Nephron (organoid): ENCODE measurements around the gene AK8.

ENCODE experiments used
- H3K27ac Mint-ChIP-seq, 3 experiments: 2 replicates each; pipeline ENCODE4 v1.8.0; 2020; ENCODE audit warnings: mixed read lengths in 3 of 3, mild to moderate bottlenecking in 2 of 3, moderate library complexity in 1 of 3
- H3K27me3 Mint-ChIP-seq: 2 replicates; pipeline ENCODE4 v1.8.0; 2021; ENCODE audit warnings: low read depth, mild to moderate bottlenecking, moderate library complexity, mixed read lengths
- H3K36me3 Mint-ChIP-seq: 2 replicates; pipeline ENCODE4 v1.8.0; 2020; ENCODE audit warnings: low read depth, mixed read lengths
- H3K4me1 Mint-ChIP-seq: 2 replicates; pipeline ENCODE4 v1.8.0; 2020; ENCODE audit warnings: mixed read lengths
- H3K4me3 Mint-ChIP-seq, 3 experiments: 2 replicates each; pipeline ENCODE4 v1.8.0; 2020; ENCODE audit warnings: mild to moderate bottlenecking in 3 of 3, mixed read lengths in 3 of 3, moderate library complexity in 2 of 3
- H3K9me3 Mint-ChIP-seq: 2 replicates; pipeline ENCODE4 v1.8.0; 2020; ENCODE audit warnings: mixed read lengths
- TF ChIP-seq, protein P1 (sequence below), 3 experiments: fragments of 200-600 bp; sonication (generic); IDR thresholded peaks; one replicate each; pipeline ENCODE4 v1.5.0; 2021; ENCODE audit warnings: antibody characterized with exemption in 3 of 3; ENCODE audit not compliant: unreplicated experiment in 3 of 3

Gene AK8

DNA sequence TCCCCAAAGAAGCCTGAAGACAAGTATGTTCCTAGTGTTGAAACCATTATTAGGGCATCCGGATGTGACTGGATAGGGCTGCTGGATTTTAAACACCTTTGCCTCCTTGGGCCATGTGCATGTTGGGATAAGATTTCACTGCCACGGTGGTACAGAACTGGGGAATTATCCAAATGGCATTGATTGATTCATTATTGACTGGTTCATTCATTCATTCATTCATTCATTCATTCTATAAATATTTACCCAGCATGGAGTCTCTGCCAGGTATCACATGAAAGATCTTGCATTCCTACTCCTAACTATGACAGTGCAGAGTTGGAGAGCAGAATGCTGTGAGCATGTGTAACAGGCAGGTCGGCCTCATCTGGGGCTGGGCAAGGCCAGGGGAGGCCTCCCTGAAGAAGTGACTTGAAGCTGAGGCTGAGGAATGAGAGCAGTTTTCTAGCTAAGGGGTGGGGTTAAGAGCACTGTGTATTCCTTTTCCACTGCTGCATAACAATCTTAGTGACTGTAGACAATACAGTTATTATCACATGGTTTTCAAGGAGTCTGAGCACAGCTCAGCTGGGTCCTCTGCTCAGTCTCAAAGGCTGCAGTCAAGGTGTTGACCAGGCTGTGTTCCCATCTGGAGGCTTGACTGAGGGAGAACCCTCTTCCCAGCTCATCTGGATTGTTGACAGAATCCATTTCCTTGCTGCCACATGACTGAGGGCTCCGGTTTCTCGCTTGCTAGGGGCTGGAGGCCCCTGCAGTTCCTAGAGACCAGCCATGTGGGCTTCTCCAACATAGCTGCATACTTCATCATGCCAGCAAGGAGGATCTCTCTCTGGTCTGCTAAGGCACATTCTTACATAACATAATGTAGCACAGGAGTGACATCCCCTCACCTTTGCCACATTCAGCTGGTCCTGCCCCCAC is 35.7 kb downstream of the AK8 start:
- Mint-ChIP-seq H3K4me3 (no peak overlapping the region), H3K36me3 (no peaks in the 10 kb centered on the region), H3K9me3 (no peaks in the 10 kb centered on the region), H3K27me3 (peaks cover 9% of the 10 kb centered on the region), H3K27ac (no peak overlapping the region), H3K4me1 (no peaks in the 10 kb centered on the region)
- TF ChIP-seq, protein P1, sequence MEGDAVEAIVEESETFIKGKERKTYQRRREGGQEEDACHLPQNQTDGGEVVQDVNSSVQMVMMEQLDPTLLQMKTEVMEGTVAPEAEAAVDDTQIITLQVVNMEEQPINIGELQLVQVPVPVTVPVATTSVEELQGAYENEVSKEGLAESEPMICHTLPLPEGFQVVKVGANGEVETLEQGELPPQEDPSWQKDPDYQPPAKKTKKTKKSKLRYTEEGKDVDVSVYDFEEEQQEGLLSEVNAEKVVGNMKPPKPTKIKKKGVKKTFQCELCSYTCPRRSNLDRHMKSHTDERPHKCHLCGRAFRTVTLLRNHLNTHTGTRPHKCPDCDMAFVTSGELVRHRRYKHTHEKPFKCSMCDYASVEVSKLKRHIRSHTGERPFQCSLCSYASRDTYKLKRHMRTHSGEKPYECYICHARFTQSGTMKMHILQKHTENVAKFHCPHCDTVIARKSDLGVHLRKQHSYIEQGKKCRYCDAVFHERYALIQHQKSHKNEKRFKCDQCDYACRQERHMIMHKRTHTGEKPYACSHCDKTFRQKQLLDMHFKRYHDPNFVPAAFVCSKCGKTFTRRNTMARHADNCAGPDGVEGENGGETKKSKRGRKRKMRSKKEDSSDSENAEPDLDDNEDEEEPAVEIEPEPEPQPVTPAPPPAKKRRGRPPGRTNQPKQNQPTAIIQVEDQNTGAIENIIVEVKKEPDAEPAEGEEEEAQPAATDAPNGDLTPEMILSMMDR (IDR thresholded peaks at IDR 0.05; ENCODE audit: unreplicated experiment in 3 of 3) = no peak

DNA sequence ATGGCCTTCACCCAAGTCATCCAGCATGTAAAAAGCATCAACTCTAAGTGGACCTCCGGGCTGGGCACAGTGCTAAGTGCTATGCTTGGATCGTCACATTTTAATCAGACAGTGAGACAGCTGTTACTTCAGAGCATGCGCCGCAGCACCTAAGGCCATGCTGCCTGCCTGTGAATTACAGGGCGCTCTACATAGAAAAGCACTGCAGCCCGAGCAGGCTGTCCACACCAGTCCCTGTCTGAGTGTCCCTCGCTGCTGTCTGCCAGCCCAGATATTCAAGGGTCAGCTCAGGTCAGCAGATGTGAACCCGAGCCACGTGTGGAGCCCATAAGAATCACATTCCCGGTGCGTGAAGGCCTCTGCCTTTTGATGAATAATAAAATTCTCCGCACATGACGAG is 37.1 kb downstream of the AK8 start:
- no peaks in the 10 kb centered on the region for H3K9me3 Mint-ChIP-seq
- no peak overlapping the region for H3K27ac Mint-ChIP-seq
- no peaks in the 10 kb centered on the region for H3K4me1 Mint-ChIP-seq
- H3K4me3 Mint-ChIP-seq = no peak overlapping the region
- no peaks in the 10 kb centered on the region for H3K36me3 Mint-ChIP-seq
- TF ChIP-seq, protein P1 (IDR thresholded peaks at IDR 0.05; ENCODE audit: unreplicated experiment in 3 of 3) = no peak
- peaks cover 11% of the 10 kb centered on the region for H3K27me3 Mint-ChIP-seq

DNA sequence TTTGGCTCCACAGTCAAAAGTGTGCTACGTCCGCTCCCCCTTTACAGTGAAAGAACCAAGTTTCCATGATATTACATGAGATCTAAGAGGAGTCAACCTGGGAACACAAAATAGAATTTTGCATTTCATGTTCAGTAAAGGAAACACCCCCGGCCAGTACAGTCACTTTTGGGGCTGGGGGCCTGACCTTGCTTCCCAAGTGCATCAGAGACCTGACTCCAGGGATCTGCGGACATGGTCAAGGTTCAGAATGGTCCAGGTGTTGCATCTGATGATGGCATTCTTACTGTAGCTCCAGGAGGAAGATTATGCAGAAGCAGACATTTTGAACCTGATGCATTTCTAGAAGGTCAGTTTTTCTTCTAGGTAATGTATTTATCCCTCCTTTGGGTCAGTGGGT is 39.8 kb downstream of the AK8 start:
- H3K4me3 Mint-ChIP-seq = no peak overlapping the region
- peaks cover 22% of the 10 kb centered on the region for H3K27me3 Mint-ChIP-seq
- no peak overlapping the region for H3K27ac Mint-ChIP-seq
- H3K4me1 Mint-ChIP-seq = peaks cover 13% of the 10 kb centered on the region
- TF ChIP-seq, protein P1 (IDR thresholded peaks at IDR 0.05; ENCODE audit: unreplicated experiment in 3 of 3) = no peak
- no peaks in the 10 kb centered on the region for H3K36me3 Mint-ChIP-seq
- no peaks in the 10 kb centered on the region for H3K9me3 Mint-ChIP-seq

DNA sequence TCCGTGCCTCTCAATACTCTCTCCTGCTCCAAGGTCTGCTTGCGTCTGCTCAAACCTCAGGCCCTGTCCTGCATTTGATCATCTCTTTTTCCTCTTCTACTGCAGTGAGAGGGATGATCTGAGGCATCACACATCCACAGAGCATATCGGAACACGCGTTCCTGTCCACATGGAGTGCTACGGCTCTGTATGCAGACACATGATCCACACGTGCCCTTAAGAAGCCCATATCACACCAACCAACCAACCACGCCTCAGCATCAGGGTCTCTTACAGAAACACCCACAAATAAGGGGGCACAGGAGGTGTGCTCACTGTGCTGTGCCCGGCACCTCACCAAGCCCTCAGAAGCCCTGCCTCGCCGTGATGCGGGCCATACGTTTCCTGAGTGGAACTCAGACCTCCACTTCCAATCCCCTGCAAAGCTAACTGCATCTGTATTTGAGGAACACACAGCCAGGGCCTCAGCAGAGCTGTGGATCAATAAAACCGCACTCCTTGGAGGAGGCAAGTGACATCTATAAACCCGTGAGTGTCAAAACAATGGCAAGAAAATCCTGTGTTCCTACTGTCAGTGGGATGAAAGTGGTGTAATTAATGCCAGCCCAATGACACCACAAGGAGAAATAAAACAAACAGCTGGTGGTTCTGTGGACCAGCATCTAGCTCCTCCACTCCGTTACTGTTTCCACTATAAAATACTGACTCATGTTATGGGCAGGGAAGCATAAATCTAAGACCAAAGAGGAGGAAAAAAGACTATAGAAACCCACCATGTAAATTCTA is 40.4 kb downstream of the AK8 start:
- Mint-ChIP-seq H3K4me3 (no peak overlapping the region), H3K36me3 (no peaks in the 10 kb centered on the region), H3K4me1 (peaks cover 14% of the 10 kb centered on the region), H3K27me3 (peaks cover 22% of the 10 kb centered on the region), H3K27ac (no peak overlapping the region), H3K9me3 (no peaks in the 10 kb centered on the region)
- TF ChIP-seq, protein P1 (IDR thresholded peaks at IDR 0.05; ENCODE audit: unreplicated experiment in 3 of 3) = no peak

DNA sequence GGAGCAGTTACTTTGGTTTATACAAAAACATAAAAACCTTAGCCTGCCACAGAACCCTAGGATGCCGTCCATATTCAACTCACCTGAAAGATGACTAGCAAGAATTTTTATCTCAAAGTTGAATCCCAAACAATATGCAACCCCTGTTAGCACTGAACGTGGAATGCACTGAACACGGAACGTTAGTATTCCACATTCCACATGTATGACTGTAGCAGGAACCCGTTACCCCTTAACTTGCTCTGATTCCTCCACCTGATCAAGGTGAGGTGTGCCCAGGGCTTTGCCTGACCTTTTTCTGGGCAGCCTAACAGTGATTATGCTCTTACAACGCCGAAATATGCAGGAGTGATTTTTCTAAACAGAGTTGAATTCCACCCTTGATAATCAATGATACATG is 43.7 kb downstream of the AK8 start:
- peaks cover 19% of the 10 kb centered on the region for H3K4me1 Mint-ChIP-seq
- no peak overlapping the region for H3K4me3 Mint-ChIP-seq
- TF ChIP-seq, protein P1 (IDR thresholded peaks at IDR 0.05; ENCODE audit: unreplicated experiment in 3 of 3) = no peak
- H3K9me3 Mint-ChIP-seq = peaks cover 2% of the 10 kb centered on the region
- H3K27me3 Mint-ChIP-seq = peaks cover 16% of the 10 kb centered on the region
- H3K36me3 Mint-ChIP-seq = no peaks in the 10 kb centered on the region
- H3K27ac Mint-ChIP-seq = no peak overlapping the region
